ENCODE results near the gene MACROD1. TPM values are rescaled to one million over a fixed set of nuclear protein-coding genes. Genes with fewer than 3 reads are reported as not detected.
A peak's percentile ranks its signal among the peaks of the same experiment; 100 is the strongest.

MACROD1 gene
- total RNA-seq, 1 experiment from 2014 or later: 36.9 TPM

DNA sequence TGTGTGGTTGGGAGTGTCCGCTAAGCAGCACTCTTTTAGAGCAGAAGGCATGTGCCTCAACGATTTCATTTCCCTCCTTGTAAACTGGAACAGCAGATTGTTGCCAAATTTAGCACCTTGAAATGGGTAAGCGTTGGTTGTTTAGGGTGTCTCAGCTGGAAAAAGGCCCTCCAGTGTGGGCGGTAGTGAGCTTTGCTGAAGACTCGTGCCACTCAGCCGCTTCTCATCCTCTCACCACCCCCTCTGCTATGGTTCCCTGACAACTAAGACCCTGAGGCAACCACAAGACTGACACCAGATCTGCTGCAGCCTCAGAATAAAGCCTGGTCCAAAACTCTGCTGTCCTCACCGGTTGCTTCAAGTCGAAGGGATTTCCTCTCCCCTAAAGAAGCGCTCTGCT is 30.7 kb upstream of the MACROD1 start (continued):
- TF ChIP-seq, protein P1, sequence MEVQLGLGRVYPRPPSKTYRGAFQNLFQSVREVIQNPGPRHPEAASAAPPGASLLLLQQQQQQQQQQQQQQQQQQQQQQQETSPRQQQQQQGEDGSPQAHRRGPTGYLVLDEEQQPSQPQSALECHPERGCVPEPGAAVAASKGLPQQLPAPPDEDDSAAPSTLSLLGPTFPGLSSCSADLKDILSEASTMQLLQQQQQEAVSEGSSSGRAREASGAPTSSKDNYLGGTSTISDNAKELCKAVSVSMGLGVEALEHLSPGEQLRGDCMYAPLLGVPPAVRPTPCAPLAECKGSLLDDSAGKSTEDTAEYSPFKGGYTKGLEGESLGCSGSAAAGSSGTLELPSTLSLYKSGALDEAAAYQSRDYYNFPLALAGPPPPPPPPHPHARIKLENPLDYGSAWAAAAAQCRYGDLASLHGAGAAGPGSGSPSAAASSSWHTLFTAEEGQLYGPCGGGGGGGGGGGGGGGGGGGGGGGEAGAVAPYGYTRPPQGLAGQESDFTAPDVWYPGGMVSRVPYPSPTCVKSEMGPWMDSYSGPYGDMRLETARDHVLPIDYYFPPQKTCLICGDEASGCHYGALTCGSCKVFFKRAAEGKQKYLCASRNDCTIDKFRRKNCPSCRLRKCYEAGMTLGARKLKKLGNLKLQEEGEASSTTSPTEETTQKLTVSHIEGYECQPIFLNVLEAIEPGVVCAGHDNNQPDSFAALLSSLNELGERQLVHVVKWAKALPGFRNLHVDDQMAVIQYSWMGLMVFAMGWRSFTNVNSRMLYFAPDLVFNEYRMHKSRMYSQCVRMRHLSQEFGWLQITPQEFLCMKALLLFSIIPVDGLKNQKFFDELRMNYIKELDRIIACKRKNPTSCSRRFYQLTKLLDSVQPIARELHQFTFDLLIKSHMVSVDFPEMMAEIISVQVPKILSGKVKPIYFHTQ (CRISPR knock-in tag; IDR thresholded peaks at IDR 0.05): no peak
- TF ChIP-seq ZNF121 (CRISPR knock-in tag; IDR thresholded peaks at IDR 0.05) (no peak), ZNF281 (CRISPR knock-in tag; IDR thresholded peaks at IDR 0.05) (no peak), RELA (CRISPR knock-in tag; IDR thresholded peaks at IDR 0.05; ENCODE audit: borderline replicate concordance) (no peak)

- DNase-seq (ENCODE audit: low spot score) (no peak), ATAC-seq (no peak)
- Mint-ChIP-seq H3K27me3 (ENCODE audit: low read depth) (no peaks in the 10 kb centered on the region), H3K4me3 (no peak overlapping the region), H3K9me3 (no peaks in the 10 kb centered on the region), H3K36me3 (peaks cover 65% of the 10 kb centered on the region), H3K4me1 (peaks cover 9% of the 10 kb centered on the region), H3K27ac (peak overlapping the region; percentile 41; the same call in 1 of the 2 replicates)
- POLR2A ChIA-PET: no interaction called here
- CTCF ChIA-PET: interaction anchor here (1.2 to 2.1 kb wide), 3 partner anchors 12 to 40 kb away, joined by 4 to 11 read pairs (median 4); no protein-coding TSS in a partner anchor
- TF ChIP-seq AFF4 (CRISPR knock-in tag; IDR thresholded peaks at IDR 0.05; ENCODE audit: borderline replicate concordance) (no peak), ZNF121 (CRISPR knock-in tag; IDR thresholded peaks at IDR 0.05) (no peak), ESRRA (CRISPR knock-in tag; IDR thresholded peaks at IDR 0.05; ENCODE audit: borderline replicate concordance) (no peak), SMAD3 (CRISPR knock-in tag; IDR thresholded peaks at IDR 0.05; ENCODE audit: borderline replicate concordance) (no peak), ZNF138 (CRISPR knock-in tag; conservative IDR thresholded peaks at IDR 0.05) (no peak), EMX1 (CRISPR knock-in tag; IDR thresholded peaks at IDR 0.05) (no peak), ETV6 (CRISPR knock-in tag; IDR thresholded peaks at IDR 0.05) (no peak), ZNF281 (CRISPR knock-in tag; IDR thresholded peaks at IDR 0.05) (no peak), GRHL2 (CRISPR knock-in tag; IDR thresholded peaks at IDR 0.05; ENCODE audit: insufficient replicate concordance, severe bottlenecking) (no peak), NFATC4 (CRISPR knock-in tag; IDR thresholded peaks at IDR 0.05) (no peak), ATF6 (CRISPR knock-in tag; IDR thresholded peaks at IDR 0.05) (no peak), ZNF671 (CRISPR knock-in tag; IDR thresholded peaks at IDR 0.05) (no peak), ATF1 (CRISPR knock-in tag; IDR thresholded peaks at IDR 0.05) (no peak)
- TF ChIP-seq, protein P1 (CRISPR knock-in tag; IDR thresholded peaks at IDR 0.05): no peak
- TF ChIP-seq, protein P2, sequence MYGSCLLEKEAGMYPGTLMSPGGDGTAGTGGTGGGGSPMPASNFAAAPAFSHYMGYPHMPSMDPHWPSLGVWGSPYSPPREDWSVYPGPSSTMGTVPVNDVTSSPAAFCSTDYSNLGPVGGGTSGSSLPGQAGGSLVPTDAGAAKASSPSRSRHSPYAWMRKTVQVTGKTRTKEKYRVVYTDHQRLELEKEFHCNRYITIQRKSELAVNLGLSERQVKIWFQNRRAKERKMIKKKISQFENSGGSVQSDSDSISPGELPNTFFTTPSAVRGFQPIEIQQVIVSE (CRISPR knock-in tag; IDR thresholded peaks at IDR 0.05; ENCODE audit: borderline replicate concordance): no peak
- TF ChIP-seq, protein P3, sequence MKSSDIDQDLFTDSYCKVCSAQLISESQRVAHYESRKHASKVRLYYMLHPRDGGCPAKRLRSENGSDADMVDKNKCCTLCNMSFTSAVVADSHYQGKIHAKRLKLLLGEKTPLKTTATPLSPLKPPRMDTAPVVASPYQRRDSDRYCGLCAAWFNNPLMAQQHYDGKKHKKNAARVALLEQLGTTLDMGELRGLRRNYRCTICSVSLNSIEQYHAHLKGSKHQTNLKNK (CRISPR knock-in tag; IDR thresholded peaks at IDR 0.05): no peak
These were observed 26.5 kb upstream of the MACROD1 start for GRCh38 chr11:64192434-64192833.

Measured in WTC11 (cell line).